Esophagus muscularis mucosa (tissue), 4 donors: ENCODE data around the gene ZNF446.

Experiments
- CTCF ChIP-seq, 3 experiments: fragments of 200-600 bp in 2 of 3; fragments of 450-650 bp in 1 of 3; sonication (generic) in 2 of 3; IDR thresholded peaks; one replicate each; pipeline ENCODE4 v1.5.1; 2017 to 2019; ENCODE audit warnings: antibody characterized with exemption in 3 of 3, mild to moderate bottlenecking in 2 of 3, moderate library complexity in 1 of 3
- EP300 ChIP-seq: sonication (generic); formaldehyde crosslinking; IDR thresholded peaks from one replicate; pipeline ENCODE4 v1.6.1; 2017; ENCODE audit warnings: antibody characterized with exemption
- POLR2A ChIP-seq: fragments of 450-650 bp; IDR thresholded peaks from one replicate; pipeline ENCODE4 v1.6.1; 2017; ENCODE audit warnings: antibody characterized with exemption, moderate library complexity, mild to moderate bottlenecking, low read depth
- POLR2AphosphoS5 ChIP-seq, 2 donors: sonication (generic); formaldehyde crosslinking; IDR thresholded peaks; one replicate each; pipeline ENCODE4 v1.6.1; 2017; ENCODE audit warnings: antibody characterized with exemption in 2 of 2

GRCh38 chr19:58440556-58440955, 35.6 kb upstream of the ZNF446 start:
- TF ChIP-seq POLR2A: no peak
- no peak for TF ChIP-seq EP300
- no peak for TF ChIP-seq CTCF (IDR thresholded peaks at IDR 0.05)
- TF ChIP-seq POLR2AphosphoS5 (IDR thresholded peaks at IDR 0.05): no peak
